ENCODE data around the gene DSTN.

GRCh38 chr20:17644451-17644850 is 74.6 kb downstream of the DSTN start:
- TF ChIP-seq CTCF (IDR thresholded peaks at IDR 0.05; ENCODE audit: low read length) (no peak), EZH2 (IDR thresholded peaks at IDR 0.05; ENCODE audit: borderline replicate concordance, low read length) (no peak)
